ENCODE results near the gene STOML1.

STOML1 gene

DNA sequence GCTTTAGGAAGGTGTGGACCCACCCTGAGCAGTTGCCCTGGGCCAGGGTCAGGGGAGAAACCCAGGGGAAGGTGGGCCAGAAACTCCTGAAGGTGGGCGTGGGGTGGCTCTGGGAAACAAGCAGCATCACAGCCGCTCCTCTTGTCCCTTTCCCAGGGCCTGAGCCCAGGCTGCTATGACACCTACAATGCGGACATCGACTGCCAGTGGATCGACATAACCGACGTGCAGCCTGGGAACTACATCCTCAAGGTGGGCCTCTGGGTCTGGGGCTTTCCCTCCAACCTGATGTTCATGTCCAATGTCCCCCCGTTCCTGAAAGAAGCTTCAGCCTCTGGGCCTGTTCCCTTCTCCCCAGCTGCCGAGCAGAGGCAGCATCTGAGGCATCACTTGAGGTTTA, 44.4 kb downstream of the STOML1 start:
- no peak overlapping the region for H3K4me3 ChIP-seq (ENCODE audit: low read depth, low read length)
- DNase-seq: no peak
- in situ Hi-C loops (cut with HindIII; ENCODE audit: low pct_ligation_motif_present, low sequenced_read_pairs): no loop called here
- H3K36me3 ChIP-seq (replicated peaks): peaks cover 37% of the 10 kb centered on the region
- H3K27ac ChIP-seq: no peak overlapping the region
- H3K27me3 ChIP-seq (replicated peaks): no peaks in the 10 kb centered on the region
- TF ChIP-seq, protein P1, sequence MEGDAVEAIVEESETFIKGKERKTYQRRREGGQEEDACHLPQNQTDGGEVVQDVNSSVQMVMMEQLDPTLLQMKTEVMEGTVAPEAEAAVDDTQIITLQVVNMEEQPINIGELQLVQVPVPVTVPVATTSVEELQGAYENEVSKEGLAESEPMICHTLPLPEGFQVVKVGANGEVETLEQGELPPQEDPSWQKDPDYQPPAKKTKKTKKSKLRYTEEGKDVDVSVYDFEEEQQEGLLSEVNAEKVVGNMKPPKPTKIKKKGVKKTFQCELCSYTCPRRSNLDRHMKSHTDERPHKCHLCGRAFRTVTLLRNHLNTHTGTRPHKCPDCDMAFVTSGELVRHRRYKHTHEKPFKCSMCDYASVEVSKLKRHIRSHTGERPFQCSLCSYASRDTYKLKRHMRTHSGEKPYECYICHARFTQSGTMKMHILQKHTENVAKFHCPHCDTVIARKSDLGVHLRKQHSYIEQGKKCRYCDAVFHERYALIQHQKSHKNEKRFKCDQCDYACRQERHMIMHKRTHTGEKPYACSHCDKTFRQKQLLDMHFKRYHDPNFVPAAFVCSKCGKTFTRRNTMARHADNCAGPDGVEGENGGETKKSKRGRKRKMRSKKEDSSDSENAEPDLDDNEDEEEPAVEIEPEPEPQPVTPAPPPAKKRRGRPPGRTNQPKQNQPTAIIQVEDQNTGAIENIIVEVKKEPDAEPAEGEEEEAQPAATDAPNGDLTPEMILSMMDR (IDR thresholded peaks at IDR 0.05; ENCODE audit: low read depth, low read length, missing control alignments): no peak

DNA sequence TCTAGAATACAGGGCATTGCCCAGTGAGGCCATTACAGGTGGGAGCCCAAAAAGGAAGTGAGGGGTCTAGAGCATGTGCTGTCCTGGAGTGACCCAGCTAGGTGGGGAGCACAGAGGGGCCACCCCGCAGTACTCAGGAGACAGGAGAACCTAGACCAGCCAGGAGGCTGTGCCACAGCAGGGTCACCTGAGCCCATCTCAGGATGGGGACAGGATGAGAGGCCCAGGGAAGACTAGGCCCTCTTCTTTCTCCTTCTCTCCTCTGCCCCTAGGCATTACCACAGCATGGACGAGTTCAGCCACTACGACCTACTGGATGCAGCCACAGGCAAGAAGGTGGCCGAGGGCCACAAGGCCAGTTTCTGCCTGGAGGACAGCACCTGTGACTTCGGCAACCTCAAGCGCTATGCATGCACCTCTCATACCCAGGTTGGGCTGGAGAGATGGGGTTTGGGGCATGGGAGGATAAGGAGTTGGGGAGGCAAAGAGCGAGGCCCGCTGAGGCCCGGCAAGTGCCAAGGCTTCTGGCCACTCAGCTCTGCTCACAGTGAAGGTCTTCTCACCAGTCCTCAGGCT, 45.2 kb downstream of the STOML1 start:
- Histone ChIP-seq H3K27me3 (replicated peaks) (no peaks in the 10 kb centered on the region), H3K27ac (no peak overlapping the region), H3K36me3 (replicated peaks) (peaks cover 30% of the 10 kb centered on the region), H3K4me3 (ENCODE audit: low read depth, low read length) (no peak overlapping the region)
- TF ChIP-seq, protein P1 (IDR thresholded peaks at IDR 0.05; ENCODE audit: low read depth, low read length, missing control alignments): no peak
- no peak for DNase-seq
- in situ Hi-C loops (cut with HindIII; ENCODE audit: low pct_ligation_motif_present, low sequenced_read_pairs): no loop called here

DNA sequence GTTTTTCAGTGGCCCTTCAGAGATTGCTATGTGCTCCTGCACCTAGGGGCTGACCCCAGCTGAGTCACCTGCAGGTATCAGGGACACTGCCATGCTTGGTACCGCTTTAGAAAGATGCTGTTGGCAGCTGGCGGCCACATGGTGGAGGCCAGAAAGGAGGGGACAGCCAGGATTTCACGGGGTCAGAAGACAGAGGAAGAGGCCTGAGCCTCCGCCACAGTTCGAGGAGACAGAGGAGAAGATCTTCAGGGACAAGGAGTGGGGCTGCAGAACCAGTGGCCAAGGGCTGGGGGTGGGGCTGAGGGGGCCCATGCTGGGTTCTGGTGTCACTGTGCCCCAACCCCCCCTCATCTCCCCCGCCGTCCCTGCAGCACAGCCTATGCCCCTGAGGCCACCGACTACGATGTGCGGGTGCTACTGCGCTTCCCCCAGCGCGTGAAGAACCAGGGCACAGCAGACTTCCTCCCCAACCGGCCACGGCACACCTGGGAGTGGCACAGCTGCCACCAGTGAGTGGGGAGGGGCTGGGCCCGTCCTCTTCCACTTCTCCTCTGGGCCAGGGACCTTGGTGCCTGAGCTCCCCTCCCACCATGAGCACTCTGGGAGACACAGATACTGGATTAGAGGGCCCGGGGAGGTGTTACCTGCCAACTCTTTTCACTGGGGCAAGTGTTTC, 45.9 kb downstream of the STOML1 start:
- Histone ChIP-seq H3K36me3 (replicated peaks) (peaks cover 30% of the 10 kb centered on the region), H3K27me3 (replicated peaks) (no peaks in the 10 kb centered on the region), H3K27ac (no peak overlapping the region), H3K4me3 (ENCODE audit: low read depth, low read length) (no peak overlapping the region)
- TF ChIP-seq, protein P1 (IDR thresholded peaks at IDR 0.05; ENCODE audit: low read depth, low read length, missing control alignments): no peak
- in situ Hi-C loops (cut with HindIII; ENCODE audit: low pct_ligation_motif_present, low sequenced_read_pairs): no loop called here
- no peak for DNase-seq

DNA sequence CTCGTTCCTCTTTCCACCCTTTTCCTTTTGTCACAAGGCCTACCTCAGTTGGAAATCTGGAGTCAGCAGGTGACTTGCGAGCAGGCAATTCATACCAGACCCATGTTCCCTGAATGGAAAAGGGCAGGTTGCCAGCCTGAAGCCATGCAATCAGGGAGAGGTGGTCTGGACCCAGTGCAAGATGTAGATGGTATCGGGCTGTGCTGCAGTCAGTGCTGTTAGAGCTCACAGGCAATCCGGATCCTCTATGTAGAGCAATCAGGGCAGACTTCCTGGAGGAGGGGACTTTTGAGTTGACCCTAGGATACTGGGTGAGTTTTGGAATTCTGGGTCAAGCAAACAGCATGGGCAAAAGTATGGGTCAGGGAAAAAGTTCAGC, 47.0 kb downstream of the STOML1 start:
- Histone ChIP-seq H3K4me3 (ENCODE audit: low read depth, low read length) (no peak overlapping the region), H3K27me3 (replicated peaks) (no peaks in the 10 kb centered on the region), H3K27ac (no peak overlapping the region), H3K36me3 (replicated peaks) (peaks cover 30% of the 10 kb centered on the region)
- in situ Hi-C loops (cut with HindIII; ENCODE audit: low pct_ligation_motif_present, low sequenced_read_pairs): no loop called here
- TF ChIP-seq, protein P1 (IDR thresholded peaks at IDR 0.05; ENCODE audit: low read depth, low read length, missing control alignments): no peak
- no peak for DNase-seq

DNA sequence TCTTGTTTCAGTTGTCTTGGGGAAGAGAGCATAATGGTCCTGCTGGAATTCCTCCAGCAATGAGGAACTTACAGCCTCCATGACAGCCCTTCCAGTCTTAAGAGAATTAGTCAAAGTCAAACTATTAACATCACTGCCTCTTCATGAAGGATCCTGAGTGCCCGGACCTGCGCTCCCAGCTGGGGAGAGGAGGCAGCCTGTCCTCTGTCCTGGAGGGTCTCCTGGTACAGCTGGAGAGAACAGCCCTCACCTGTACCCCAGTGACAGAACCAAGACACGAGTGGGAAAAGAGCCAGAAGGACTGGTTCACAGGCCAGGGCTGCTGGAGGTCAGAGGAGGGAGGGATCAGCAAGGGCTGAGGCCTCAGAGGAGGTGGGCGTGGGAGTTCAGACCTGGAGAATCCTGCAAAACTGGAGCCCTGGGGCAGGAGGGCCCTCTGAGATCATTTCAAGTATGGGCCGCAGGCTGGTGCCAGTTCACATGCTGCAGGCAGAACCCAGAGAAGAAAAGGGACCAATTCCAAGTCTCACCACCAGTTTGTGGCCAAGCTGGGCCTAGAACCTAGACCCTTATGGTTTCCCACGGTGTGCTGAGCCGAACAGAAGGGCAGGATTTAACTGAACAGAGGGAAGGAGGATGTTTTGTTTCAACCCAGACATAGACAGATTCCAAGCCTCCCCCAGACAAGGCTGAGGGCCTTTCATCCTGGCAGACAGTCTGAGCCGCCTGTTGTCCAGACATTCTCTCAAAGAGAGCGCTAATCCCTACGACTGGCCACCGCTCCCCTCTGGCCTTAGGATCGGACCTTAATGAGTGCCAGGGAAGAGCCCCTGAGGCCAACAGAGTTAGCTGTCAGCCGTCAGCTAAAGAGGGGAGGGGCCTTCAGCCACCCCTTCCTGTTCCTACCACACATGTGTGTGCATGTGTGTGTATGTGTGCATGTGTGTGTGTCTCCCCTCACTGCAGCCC, 47.6 kb downstream of the STOML1 start:
- no peaks in the 10 kb centered on the region for H3K27me3 ChIP-seq (replicated peaks)
- TF ChIP-seq, protein P1 (IDR thresholded peaks at IDR 0.05; ENCODE audit: low read depth, low read length, missing control alignments): no peak
- no peak overlapping the region for H3K27ac ChIP-seq
- DNase-seq: no peak
- no peak overlapping the region for H3K4me3 ChIP-seq (ENCODE audit: low read depth, low read length)
- in situ Hi-C loops (cut with HindIII; ENCODE audit: low pct_ligation_motif_present, low sequenced_read_pairs): no loop called here
- peaks cover 24% of the 10 kb centered on the region for H3K36me3 ChIP-seq (replicated peaks)

All from brain microvascular endothelial cell (primary cell).